GM12873 (cell line): ENCODE measurements around the gene HSD17B2.

Experiments
- CTCF ChIP-seq: IDR thresholded peaks from 2 replicates; pipeline ENCODE4 v1.5.1; 2012; ENCODE audit warnings: low read depth, mild to moderate bottlenecking, moderate library complexity, low read length, control low read depth; ENCODE audit not compliant: insufficient read depth; ENCODE audit errors: missing control alignments

The HSD17B2 gene

DNA sequence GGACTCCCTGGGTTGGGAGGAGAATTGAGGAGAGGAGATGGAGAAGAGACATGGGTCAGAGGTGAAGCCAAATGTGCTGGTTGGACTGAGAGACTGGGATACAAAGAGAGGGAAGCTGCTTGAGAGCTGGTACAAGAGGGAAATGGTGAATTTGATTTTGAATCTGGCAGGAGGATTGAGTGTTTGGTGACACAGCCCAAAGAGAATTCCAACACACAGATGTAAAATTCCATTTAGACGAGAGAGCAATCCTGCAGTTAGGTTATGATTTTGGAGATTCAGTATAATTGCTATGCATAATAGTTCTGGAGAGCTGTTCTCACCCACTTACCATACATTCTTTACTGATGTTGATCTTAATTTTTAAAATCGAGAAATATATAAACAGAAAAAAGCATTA is 57.7 kb downstream of the HSD17B2 start:
- TF ChIP-seq CTCF, result no peak

- no peak for TF ChIP-seq CTCF
These were observed 58.7 kb downstream of the HSD17B2 start for GRCh38 chr16:82093666-82094300.

GRCh38 chr16:82094942-82095540 is 60.0 kb downstream of the HSD17B2 start:
- no peak for TF ChIP-seq CTCF

DNA sequence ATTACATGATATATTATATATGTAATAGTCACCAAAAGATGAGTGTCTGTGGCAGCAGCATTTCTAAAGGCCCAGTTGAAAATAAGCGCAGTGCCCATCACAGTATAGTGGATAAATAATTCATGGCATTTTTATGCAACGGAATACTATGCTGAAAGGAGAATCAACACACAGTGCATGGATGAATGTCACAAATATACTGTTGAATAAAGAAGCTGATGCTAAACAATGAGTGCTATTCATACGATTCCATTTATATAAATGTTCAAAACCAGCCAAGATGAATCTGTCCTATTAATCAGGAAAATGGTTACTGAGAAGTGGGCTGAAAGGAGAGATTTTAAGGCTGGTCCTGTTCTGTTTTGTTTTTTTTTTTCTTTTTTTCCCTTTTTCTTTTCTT is 61.6 kb downstream of the HSD17B2 start:
- no peak for TF ChIP-seq CTCF

DNA sequence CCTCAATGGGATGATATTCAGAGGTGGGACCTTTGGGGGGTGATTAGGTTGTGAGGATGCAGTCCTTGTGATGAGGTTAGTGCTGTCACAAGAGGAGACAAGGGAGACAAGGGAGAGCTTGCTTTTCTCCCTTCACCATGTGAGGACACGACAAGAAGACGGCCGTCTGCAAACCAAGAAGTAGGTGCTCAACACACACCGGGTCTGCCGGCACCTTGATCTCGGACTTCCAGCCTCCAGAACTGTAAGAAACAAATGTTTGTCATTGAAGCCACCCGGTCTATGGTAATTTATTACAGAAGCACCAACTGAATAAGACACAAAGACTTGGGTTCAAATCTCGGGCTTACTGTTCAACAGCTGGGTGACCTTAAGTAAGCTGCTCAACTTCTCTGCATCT is 70.1 kb downstream of the HSD17B2 start:
- no peak for TF ChIP-seq CTCF

- TF ChIP-seq CTCF, result no peak
These were observed 73.0 kb downstream of the HSD17B2 start for GRCh38 chr16:82108100-82108499.

DNA sequence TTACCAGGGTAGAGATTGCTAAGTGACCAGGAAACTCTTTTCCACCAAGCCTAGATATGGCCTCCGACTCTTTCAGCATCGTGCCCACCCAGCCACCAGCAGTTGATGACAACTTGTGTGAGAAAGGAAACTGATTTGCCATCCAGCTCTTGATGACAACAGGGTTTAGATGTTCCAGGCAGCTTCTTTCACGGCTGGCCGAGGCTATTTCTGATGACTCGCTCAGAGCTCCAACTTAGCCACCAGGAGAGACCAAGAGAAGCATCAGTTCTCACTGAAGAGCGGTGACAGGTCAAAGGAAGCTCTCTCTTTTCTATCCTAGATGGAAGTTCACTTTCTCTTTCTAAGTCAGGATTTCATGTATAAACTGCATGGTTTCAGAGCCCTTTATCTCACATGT is 73.7 kb downstream of the HSD17B2 start:
- no peak for TF ChIP-seq CTCF
